HL-60/S4 treated with phorbol 12-myristate 13-acetate at 8.2 ng/mL for 4 days and 3 days (cell line): ENCODE measurements around the gene PCNT.

ENCODE experiments used
- in situ Hi-C: fragments of 300-500 bp; cut with MboI; formaldehyde crosslinking; loops from 2 replicates; pipeline ENCODE4 v1.15.0; 2022; ENCODE audit warnings: low sequenced_read_pairs

PCNT gene

GRCh38 chr21:46471514-46471913 is 147.6 kb downstream of the PCNT start:
- in situ Hi-C loops, result no loop called here

GRCh38 chr21:46472246-46472645 is 148.3 kb downstream of the PCNT start:
- in situ Hi-C loops, result no loop called here

- in situ Hi-C loops, result no loop called here
These were observed 150.4 kb downstream of the PCNT start for GRCh38 chr21:46474382-46474781.

GRCh38 chr21:46475296-46475695 is 151.3 kb downstream of the PCNT start:
- in situ Hi-C loops, result no loop called here

GRCh38 chr21:46477765-46478164 is 153.8 kb downstream of the PCNT start:
- in situ Hi-C loops, result no loop called here

GRCh38 chr21:46478910-46479309 is 155.0 kb downstream of the PCNT start:
- in situ Hi-C loops, result no loop called here

- in situ Hi-C loops, result no loop called here
These were observed 156.5 kb downstream of the PCNT start for GRCh38 chr21:46480466-46480865.

- in situ Hi-C loops, result no loop called here
These were observed 158.4 kb downstream of the PCNT start for GRCh38 chr21:46482225-46482845.

GRCh38 chr21:46482846-46483231 is 158.9 kb downstream of the PCNT start:
- in situ Hi-C loops, result no loop called here

GRCh38 chr21:46483300-46484295 is 159.6 kb downstream of the PCNT start:
- in situ Hi-C loops, result no loop called here

- in situ Hi-C loops, result no loop called here
These were observed 162.6 kb downstream of the PCNT start for GRCh38 chr21:46486481-46487126.

GRCh38 chr21:46489162-46489663 is 165.3 kb downstream of the PCNT start:
- in situ Hi-C loops, result no loop called here

- in situ Hi-C loops, result no loop called here
These were observed 165.8 kb downstream of the PCNT start for GRCh38 chr21:46489800-46490199.

GRCh38 chr21:46491553-46491952 is 167.6 kb downstream of the PCNT start:
- in situ Hi-C loops, result no loop called here

GRCh38 chr21:46492851-46493250 is 168.9 kb downstream of the PCNT start:
- in situ Hi-C loops, result no loop called here

- in situ Hi-C loops, result no loop called here
These were observed 169.9 kb downstream of the PCNT start for GRCh38 chr21:46493828-46494227.
